HG02623 (cell line): ENCODE measurements around the gene HERPUD1.

Experiments used
- ATAC-seq: cut with Tn5 transposase; IDR thresholded peaks from one replicate; pipeline ENCODE4 v1.9.1; 2021; ENCODE audit warnings: moderate library complexity; ENCODE audit not compliant: unreplicated experiment

The HERPUD1 gene

DNA sequence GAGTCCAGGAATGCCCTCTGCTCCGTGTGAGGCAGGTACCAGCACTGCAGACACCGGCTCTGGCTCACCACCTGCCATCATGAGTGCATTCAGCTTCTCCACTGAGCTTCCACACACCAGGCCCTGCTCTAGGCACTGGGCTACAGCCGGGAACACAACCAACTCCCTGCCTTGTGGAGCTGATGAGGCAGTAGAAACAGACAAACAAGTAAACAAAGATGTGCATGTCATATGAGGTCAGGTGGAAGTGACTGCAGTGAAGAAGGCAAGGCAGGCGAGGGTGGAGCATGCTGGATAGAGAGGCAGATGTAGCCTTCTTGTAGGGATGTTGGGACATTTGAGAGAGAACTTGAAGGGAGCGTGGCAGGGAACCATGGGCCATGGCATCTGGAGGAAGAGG lies 62.4 kb downstream of the HERPUD1 start:
- ATAC-seq: no peak
